Measurements from ENCODE around the gene PPP1R3A. TPM values are rescaled to one million over a fixed set of nuclear protein-coding genes. Genes with fewer than 3 reads are reported as not detected.
A peak's percentile ranks its signal among the peaks of the same experiment; 100 is the strongest.

PPP1R3A gene
- total RNA-seq, 1 experiment from 2014 or later: not detected

DNA sequence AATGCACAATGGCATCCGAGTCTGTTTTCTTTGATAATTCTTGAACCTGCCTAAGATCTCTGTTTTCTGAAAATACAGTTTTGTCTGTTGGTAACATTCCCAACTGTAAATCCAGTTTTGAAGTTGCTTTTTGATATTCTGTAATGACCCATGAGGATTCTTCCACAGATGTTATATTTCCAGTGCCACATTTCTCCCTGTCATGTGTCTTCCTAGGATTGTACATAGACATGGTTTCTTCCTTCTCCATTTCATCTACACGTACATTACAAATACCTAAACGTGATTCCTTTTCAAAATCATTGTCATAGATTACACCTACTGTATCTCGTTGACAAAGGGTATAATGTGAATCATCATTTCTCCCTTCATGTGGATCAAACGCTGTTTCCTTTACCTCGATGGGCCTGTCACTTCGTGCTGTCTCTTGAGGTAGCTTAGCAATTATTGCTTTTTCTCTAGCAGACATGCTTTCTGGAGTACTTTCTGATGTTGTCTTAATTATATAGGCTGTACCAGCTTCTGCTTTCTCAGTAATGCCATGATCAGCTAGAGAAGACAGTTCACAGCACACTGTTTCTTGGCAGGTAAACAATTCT is 40.3 kb downstream of the PPP1R3A start:
- DNase-seq (ENCODE audit: low read depth): no peak

DNA sequence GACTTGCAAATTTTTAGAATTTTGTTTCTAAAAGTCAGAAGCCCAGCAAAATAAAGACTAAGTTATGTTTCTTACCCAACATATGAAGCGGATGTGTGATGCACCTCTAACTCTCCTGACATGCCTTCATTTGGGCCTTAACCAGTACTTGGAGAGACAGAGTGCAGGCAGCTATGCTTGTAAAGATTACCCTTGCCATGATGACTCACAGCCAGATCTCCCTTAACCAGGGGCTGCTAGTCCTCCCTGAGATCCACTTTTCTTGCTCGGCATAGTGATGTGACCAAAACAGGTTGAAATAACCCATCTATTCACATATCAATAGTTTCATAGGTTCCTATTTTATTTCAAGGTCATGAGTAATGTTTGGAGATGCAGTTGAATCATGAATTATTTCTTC is 43.6 kb downstream of the PPP1R3A start:
- DNase-seq (ENCODE audit: low read depth): no peak

DNA sequence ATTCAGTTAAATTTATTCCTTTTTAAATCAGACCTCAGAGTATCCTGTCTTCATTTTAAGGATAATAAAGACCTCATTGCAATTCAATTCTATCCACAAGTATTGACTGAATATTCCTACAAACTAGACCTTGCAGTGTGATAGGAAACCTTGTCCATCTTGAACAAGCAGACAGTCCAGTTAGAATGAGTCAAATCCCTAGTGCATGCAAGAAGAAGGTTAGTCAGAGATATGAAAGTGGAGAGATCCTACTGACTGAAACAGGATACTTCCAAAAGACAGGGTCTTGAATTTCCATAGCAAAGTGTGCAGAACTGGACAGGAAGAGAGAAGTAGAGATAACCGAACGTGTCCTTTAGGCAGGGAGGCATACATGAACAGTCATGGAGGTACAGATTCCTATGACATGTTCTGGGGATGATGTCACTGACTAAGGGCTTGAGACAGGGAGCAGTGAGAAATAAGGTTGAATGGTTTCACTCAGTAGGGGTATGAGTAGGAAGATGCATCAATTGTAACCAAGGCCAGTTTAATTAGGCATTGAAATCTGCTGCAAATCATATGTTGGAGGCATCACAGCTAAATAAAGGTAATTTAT is 45.2 kb downstream of the PPP1R3A start:
- DNase-seq (ENCODE audit: low read depth): peak; percentile 14

DNA sequence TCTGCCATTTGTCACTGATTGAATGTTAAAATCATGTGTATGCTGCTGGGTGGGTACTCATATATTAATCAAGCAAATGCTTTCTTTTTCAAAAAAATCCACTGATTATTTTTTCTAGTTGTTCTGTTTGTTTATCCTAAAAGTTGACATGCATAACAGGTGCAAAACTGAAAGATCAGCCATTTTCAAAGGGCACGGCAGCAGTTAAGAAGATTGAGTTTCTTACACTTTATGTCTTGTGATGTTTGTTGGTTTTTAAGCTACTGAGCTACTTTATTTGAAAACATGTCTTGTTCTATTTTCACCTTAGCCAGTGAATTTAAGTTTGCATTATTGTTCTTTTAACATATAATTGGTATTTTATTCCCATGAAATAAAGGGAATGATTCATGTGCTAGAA is 45.8 kb downstream of the PPP1R3A start:
- DNase-seq (ENCODE audit: low read depth): peak; percentile 23

DNA sequence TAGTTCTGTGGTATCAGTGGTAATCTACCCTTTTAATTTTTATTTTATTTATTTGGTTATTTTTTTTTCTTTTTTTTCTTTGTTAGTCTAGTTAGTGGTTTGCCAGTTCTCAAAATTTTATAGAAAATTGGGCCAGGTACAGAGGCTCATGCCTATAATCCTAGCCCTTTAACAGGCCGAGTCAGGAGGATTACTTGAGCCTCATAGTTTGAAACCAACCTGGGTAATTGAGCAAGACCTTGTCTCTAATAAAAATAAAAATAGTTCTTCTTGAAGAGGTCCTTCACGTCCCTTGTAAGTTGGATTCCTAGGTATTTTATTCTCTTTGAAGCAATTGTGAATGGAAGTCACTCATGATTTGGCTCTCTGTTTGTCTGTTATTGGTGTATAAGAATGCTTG is 51.5 kb downstream of the PPP1R3A start:
- DNase-seq (ENCODE audit: low read depth): no peak

DNA sequence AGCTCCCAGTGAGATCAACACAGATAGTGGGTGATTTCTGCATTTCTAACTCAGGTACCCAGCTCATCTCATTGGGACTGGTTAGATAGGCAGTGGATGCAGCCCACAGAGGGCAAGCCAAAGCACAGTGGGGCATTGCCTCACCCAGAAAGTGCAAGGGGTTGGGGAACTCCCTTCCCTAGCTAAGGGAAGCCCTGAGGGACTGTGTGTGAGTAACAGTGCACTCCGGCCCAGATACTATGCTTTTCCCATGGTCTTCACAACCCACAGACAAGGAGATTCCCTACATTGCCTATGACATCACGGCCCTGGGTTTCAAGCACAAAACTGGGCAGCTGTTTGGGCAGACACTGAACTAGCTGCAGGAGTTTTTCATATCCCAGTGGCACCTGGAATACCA is 62.8 kb downstream of the PPP1R3A start:
- no peak for DNase-seq (ENCODE audit: low read depth)

DNA sequence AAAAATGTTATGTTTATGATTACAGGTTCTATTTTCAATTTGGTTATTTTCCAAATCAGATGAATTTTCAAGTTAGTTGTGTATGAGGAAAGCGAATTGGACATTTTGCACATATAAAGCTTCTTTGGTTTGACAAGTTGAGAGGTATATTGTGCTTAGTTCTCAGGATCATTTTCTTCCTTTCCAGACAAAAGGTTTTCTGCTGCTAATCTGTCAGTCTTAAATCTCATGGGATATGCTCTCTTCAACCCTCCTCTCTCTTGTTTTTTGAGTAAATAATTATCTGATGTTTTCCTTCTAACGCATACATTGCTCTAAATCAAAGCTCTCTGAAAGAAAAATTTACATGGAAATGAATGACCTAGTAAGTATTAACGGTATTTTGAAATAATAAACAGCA is 77.9 kb downstream of the PPP1R3A start:
- DNase-seq (ENCODE audit: low read depth): no peak

DNA sequence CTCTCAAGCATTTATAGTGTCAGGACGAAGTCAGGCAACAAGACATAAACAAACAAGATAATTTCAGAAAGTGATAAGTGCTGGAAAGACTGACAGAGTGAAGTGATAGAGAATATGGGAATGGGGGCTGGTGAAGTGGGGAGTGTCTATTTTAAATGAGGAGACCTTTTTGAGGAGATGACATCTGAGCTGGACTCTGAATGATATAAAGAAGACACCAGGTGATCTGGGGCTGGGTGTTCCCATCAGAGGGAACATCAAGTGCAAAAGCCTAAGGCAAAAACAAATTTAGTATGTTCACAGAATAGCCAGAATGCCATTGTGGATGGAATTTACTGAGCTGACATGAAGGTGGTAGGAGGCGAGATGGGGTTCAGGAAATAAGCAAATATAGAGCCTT is 83.4 kb downstream of the PPP1R3A start:
- no peak for DNase-seq (ENCODE audit: low read depth)

DNA sequence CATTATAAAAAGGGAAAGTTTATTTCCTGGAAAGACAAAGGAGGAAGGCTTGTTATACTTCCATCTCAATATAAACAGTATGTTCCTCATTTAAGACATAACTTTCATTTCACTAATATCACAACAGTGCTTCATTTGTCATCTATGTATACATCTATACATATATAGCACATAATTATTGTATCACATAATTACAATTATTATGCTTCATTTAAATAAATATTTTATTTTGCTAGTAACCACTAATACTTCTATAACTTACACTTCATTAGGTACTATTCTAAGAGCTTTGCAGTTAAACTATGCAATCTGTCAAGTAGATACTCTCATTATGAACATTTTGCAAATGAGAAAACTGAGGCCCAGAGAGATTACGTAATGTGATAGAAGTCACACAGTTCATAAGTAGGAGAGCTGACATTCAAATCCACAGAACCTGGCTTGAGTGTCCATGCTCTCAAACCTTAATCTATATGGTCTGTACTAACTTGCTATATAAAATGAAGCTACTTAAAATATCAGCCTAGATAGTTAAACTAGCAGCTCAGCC is 86.5 kb downstream of the PPP1R3A start:
- DNase-seq (ENCODE audit: low read depth): no peak

DNA sequence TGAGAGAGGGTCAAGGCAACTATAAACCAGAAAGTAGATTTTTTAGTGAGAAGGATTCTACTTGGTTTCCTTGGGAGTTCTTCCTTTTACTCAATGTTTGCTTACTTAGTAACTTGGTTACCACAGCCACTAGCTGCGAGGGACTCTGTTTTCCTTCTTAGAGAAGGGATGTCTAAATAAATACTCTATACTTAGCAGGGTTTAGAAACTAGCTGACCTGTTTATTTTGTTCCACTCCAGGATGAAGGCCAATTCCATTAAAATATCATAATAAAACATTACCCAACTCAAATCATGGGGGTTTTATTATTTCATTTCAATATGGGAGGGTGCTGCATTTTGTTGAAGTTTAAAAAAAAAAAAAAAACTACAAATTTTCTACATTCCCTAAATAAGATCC is 87.3 kb downstream of the PPP1R3A start:
- peak; percentile 25 for DNase-seq (ENCODE audit: low read depth)

DNA sequence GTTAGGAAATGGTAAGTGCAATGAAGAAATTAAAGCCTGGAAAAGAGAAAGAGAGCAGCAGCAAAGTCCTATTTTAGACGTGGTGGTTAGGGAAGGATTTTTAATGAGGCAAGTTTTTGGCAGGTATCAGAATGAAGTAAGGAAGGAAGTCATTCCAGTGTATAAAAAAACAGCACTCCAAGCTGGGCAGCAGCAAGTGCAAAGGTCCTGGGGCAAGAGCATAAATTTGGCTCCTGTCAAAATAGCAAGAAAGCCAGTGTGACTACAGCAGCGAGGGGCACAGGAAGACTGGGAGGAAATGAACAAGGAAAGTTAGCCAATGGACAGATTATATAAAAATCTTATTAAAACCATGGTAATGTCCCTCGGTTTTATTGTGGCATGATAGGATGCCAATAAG is 90.2 kb downstream of the PPP1R3A start:
- no peak for DNase-seq (ENCODE audit: low read depth)
